ENCODE data around the gene OR6X1. TPM values are rescaled to one million over a fixed set of nuclear protein-coding genes. Genes with fewer than 3 reads are reported as not detected.

OR6X1 gene
- total and polyA plus RNA-seq, 2 of the 8 experiments (the other 6 are each of a cell fraction or from before 2014, with no cell fraction given), result not detected

DNA sequence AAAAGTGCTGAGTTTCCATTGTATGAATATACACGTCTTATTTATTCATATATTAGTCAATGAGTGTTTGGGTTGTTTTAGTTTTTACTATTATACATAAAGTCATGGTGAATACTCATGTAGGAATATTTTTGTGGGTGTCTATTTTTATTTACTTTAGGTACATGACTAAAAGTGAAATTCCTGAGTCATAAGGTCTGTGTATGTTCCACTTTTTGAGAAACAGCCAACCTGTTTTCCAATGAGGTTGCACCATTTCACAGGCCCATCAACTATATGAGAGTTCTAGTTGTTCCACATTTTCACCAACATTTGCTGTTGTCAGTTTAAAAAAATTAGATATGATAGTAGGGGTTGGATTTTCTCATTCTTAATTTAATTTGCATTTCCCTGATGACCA, 6.6 kb upstream of the OR6X1 start (continued):
- TF ChIP-seq CHD7 (IDR thresholded peaks at IDR 0.05; ENCODE audit: insufficient replicate concordance, low read length), result no peak
- TF ChIP-seq POLR2AphosphoS5 (IDR thresholded peaks at IDR 0.05; ENCODE audit: low read depth, low read length), result no peak
- no peak for TF ChIP-seq POU5F1 (IDR thresholded peaks at IDR 0.05; ENCODE audit: low read depth, low read length)
- TF ChIP-seq CREB1 (IDR thresholded peaks at IDR 0.05), result no peak
